ENCODE results near the gene ANAPC13.

Gene ANAPC13

GRCh38 chr3:134448664-134449063 is 37.1 kb downstream of the ANAPC13 start:
- no peak for DNase-seq

- no peak for DNase-seq
These were observed 38.4 kb downstream of the ANAPC13 start for GRCh38 chr3:134447351-134447750.

- no peak for DNase-seq
These were observed 39.0 kb downstream of the ANAPC13 start for GRCh38 chr3:134446800-134447199.

GRCh38 chr3:134445636-134446035 is 40.1 kb downstream of the ANAPC13 start:
- DNase-seq, result no peak

GRCh38 chr3:134445095-134445494 is 40.7 kb downstream of the ANAPC13 start:
- DNase-seq, result no peak

- DNase-seq, result no peak
These were observed 44.0 kb downstream of the ANAPC13 start for GRCh38 chr3:134441821-134442220.

- no peak for DNase-seq
These were observed 44.5 kb downstream of the ANAPC13 start for GRCh38 chr3:134441321-134441720.

GRCh38 chr3:134437211-134437752 is 48.5 kb downstream of the ANAPC13 start:
- DNase-seq, result no peak

- no peak for DNase-seq
These were observed 53.5 kb downstream of the ANAPC13 start for GRCh38 chr3:134432236-134432635.

- no peak for DNase-seq
These were observed 54.8 kb downstream of the ANAPC13 start for GRCh38 chr3:134430950-134431445.

- no peak for DNase-seq
These were observed 55.6 kb downstream of the ANAPC13 start for GRCh38 chr3:134430174-134430573.

- DNase-seq, result no peak
These were observed 57.4 kb downstream of the ANAPC13 start for GRCh38 chr3:134428401-134428800.

Data from stimulated activated CD4-positive, alpha-beta T cell treated with anti-CD3 and anti-CD28 coated beads, Interleukin-1b, Interleukin-23, amount 100 ng/mL, for 48 hours (primary cell).